PC-3 (cell line): ENCODE results near the gene NHLRC1. TPM values are rescaled to one million over a fixed set of nuclear protein-coding genes. Genes with fewer than 3 reads are reported as not detected.

Experiments
- ATAC-seq: fragments of 200-7000 bp; cut with Tn5 transposase; 2 replicates; pipeline ENCODE4 v1.9.1; 2020; ENCODE audit warnings: mild to moderate bottlenecking, moderate library complexity
- BruUV-seq: library from RNA; stranded (reverse); fragments of 400-500 nt; replicated peaks from 2 replicates; lab custom pipeline; 2021; lab: Mats Ljungman, UMichigan
- CTCF ChIA-PET: fragments of 300-600 bp; sonication (Branson Sonifier 250); formaldehyde crosslinking; loops from one replicate; lab custom pipeline; 2022; ENCODE audit warnings: antibody characterized with exemption; lab: Charles Lee
- POLR2A ChIA-PET: fragments of 300-600 bp; sonication (Branson Sonifier 250); formaldehyde crosslinking; loops from one replicate; lab custom pipeline; 2022; ENCODE audit warnings: antibody characterized with exemption; ENCODE audit not compliant: unreplicated experiment; lab: Charles Lee
- DNase-seq: peaks from one replicate; pipeline ENCODE4 v3.0.0-alpha.2; 2015
- H2AFZ ChIP-seq: fragments of 300-600 bp; sonication (generic); 2 replicates; pipeline ENCODE4 v1.6.0; 2016; ENCODE audit warnings: antibody characterized with exemption, low read length
- H3F3A ChIP-seq: fragments of 300-600 bp; sonication (generic); one replicate; pipeline ENCODE4 v1.6.0; 2017; ENCODE audit warnings: antibody characterized with exemption, low read length, control low read depth, mild to moderate bottlenecking; ENCODE audit not compliant: unreplicated experiment
- H3K27ac ChIP-seq: fragments of 300-600 bp; sonication (generic); 2 replicates; pipeline ENCODE4 v1.5.1; 2016; ENCODE audit warnings: mild to moderate bottlenecking, low read length
- H3K27me3 ChIP-seq: fragments of 300-600 bp; sonication (generic); 2 replicates; pipeline ENCODE4 v1.6.1; 2016; ENCODE audit warnings: low read length, mixed read lengths
- H3K36me3 ChIP-seq: fragments of 300-600 bp; sonication (generic); 2 replicates; pipeline ENCODE4 v1.6.1; 2016; ENCODE audit warnings: low read depth, mixed run types, low read length, mixed read lengths
- H3K4me1 ChIP-seq: fragments of 300-600 bp; sonication (generic); 2 replicates; pipeline ENCODE4 v1.5.1; 2016; ENCODE audit warnings: low read length; ENCODE audit not compliant: insufficient read depth
- H3K4me2 ChIP-seq: fragments of 300-600 bp; sonication (generic); 2 replicates; pipeline ENCODE4 v1.6.0; 2016; ENCODE audit warnings: low read length
- H3K4me3 ChIP-seq: fragments of 300-600 bp; sonication (generic); 2 replicates; pipeline ENCODE4 v1.5.1; 2016; ENCODE audit warnings: mild to moderate bottlenecking, low read length, mixed read lengths
- H3K79me2 ChIP-seq: fragments of 300-600 bp; sonication (generic); 2 replicates; pipeline ENCODE4 v1.6.1; 2017; ENCODE audit warnings: low read length, mixed read lengths
- H3K9ac ChIP-seq: fragments of 300-600 bp; sonication (generic); 2 replicates; pipeline ENCODE4 v1.6.0; 2016; ENCODE audit warnings: mild to moderate bottlenecking, low read length
- H3K9me2 ChIP-seq: fragments of 300-600 bp; sonication (generic); replicated peaks from 2 replicates; pipeline ENCODE4 v1.6.1; 2016; ENCODE audit warnings: mixed run types, low read length, mixed read lengths
- H3K9me3 ChIP-seq: fragments of 300-600 bp; sonication (generic); 2 replicates; pipeline ENCODE4 v1.6.1; 2016; ENCODE audit warnings: low read length, mixed read lengths
- H4K20me1 ChIP-seq: fragments of 300-600 bp; sonication (generic); 2 replicates; pipeline ENCODE4 v1.6.1; 2016; ENCODE audit warnings: low read length, mixed read lengths
- CTCF ChIP-seq: fragments of 300-600 bp; sonication (generic); conservative IDR thresholded peaks from 2 replicates; pipeline ENCODE4 v1.5.1; 2017; ENCODE audit warnings: antibody characterized with exemption, low read depth, mild to moderate bottlenecking, low read length
- EZH2 ChIP-seq: fragments of 300-600 bp; sonication (generic); IDR thresholded peaks from one replicate; pipeline ENCODE4 v1.6.1; 2017; ENCODE audit warnings: antibody characterized with exemption, mild to moderate bottlenecking, low read length; ENCODE audit not compliant: unreplicated experiment
- EZH2phosphoT487 ChIP-seq: fragments of 300-600 bp; sonication (generic); IDR thresholded peaks from 2 replicates; pipeline ENCODE4 v1.6.1; 2018; ENCODE audit warnings: mild to moderate bottlenecking, antibody characterized with exemption, low read length, borderline replicate concordance
- intact Hi-C: fragments of 100-400 bp; cut with micrococcal nuclease; formaldehyde crosslinking; loops from 2 replicates; pipeline ENCODE4 v1.9.0; 2023
- total RNA-seq: library from RNA; depleted of rRNA; stranded (reverse); fragments of >200 nt; gene quantifications from 2 replicates; pipeline ENCODE4 v1.2.3, GENCODE V29; 2014; rRNA removed

Gene NHLRC1
- total RNA-seq, 1 experiment from 2014 or later = 1.3 TPM

GRCh38 chr6:18070486-18070885 is 52.0 kb downstream of the NHLRC1 start:
- DNase-seq = no peak
- CTCF ChIA-PET = no interaction called here
- no peaks in the 10 kb centered on the region for H3K4me1 ChIP-seq
- H3K36me3 ChIP-seq = no peaks in the 10 kb centered on the region
- H3F3A ChIP-seq = no peaks in the 10 kb centered on the region
- H3K9me3 ChIP-seq = 0 out of 2 replicates have a peak, but pooled peaks cover 5% of the 10 kb centered on the region
- intact Hi-C loops = no loop called here
- H3K4me2 ChIP-seq = no peak overlapping the region
- no peaks in the 10 kb centered on the region for H3K79me2 ChIP-seq
- POLR2A ChIA-PET = no interaction called here
- H4K20me1 ChIP-seq = no peaks in the 10 kb centered on the region
- no peak overlapping the region for H3K9ac ChIP-seq
- no peak overlapping the region for H3K4me3 ChIP-seq
- no TSS peak for BruUV-seq
- TF ChIP-seq EZH2phosphoT487 (no peak), EZH2 (no peak), CTCF (no peak)
- H3K27ac ChIP-seq = no peak overlapping the region
- H3K9me2 ChIP-seq = no peaks in the 10 kb centered on the region
- H3K27me3 ChIP-seq = no peaks in the 10 kb centered on the region
- no peak overlapping the region for H2AFZ ChIP-seq
- no peak for ATAC-seq

Other genes with a start within 250 kb of the NHLRC1 start
- gene KIF13A, start 135.0 kb downstream of the NHLRC1 start, total RNA-seq = 21.3 and 27.1 TPM in 2 replicates
- gene TPMT, start 32.4 kb upstream of the NHLRC1 start, total RNA-seq = 17.5 and 19.8 TPM in 2 replicates
- gene KDM1B, start 32.7 kb upstream of the NHLRC1 start, total RNA-seq = 25.0 and 31.1 TPM in 2 replicates
- 155 and 170 TPM in 2 replicates for gene DEK, start 141.9 kb upstream of the NHLRC1 start, total RNA-seq